ENCODE data around the gene TTC24. TPM values are rescaled to one million over a fixed set of nuclear protein-coding genes. Genes with fewer than 3 reads are reported as not detected.

The TTC24 gene
- total and polyA plus RNA-seq, 2 experiments from 2014 or later = not detected

- Histone ChIP-seq H3K4me3 (no peak overlapping the region), H3K9me2 (ENCODE audit: insufficient read depth) (no peaks in the 10 kb centered on the region), H3K36me3 (ENCODE audit: insufficient read depth) (peaks cover 23% of the 10 kb centered on the region), H3K4me1 (ENCODE audit: insufficient read depth) (no peaks in the 10 kb centered on the region; the same call in 1 of the 2 replicates), H3K27ac (ENCODE audit: low read depth) (no peak overlapping the region), H4K20me1 (replicated peaks; ENCODE audit: insufficient read depth) (peaks cover 17% of the 10 kb centered on the region), H3K79me2 (replicated peaks; ENCODE audit: insufficient read depth) (peaks cover 27% of the 10 kb centered on the region), H3K4me2 (no peak overlapping the region), H2AFZ (no peak overlapping the region), H3F3A (replicated peaks; ENCODE audit: low read depth) (peaks cover 56% of the 10 kb centered on the region), H3K27me3 (ENCODE audit: insufficient read depth) (no peaks in the 10 kb centered on the region)
- Mint-ChIP-seq H3K4me1 (peaks cover 13% of the 10 kb centered on the region), H3K9me3 (no peaks in the 10 kb centered on the region), H3K4me3 (no peak overlapping the region), H3K36me3 (ENCODE audit: low read depth) (peaks cover 62% of the 10 kb centered on the region), H3K27ac (no peak overlapping the region), H3K27me3 (ENCODE audit: insufficient read depth, low read depth, poor library complexity) (peaks cover 10% of the 10 kb centered on the region)
- ATAC-seq (no peak), DNase-seq (ENCODE audit: low spot score) (no peak)
- no peak for TF ChIP-seq POLR2AphosphoS5 (IDR thresholded peaks at IDR 0.05; ENCODE audit: low read depth)
- no peak for TF ChIP-seq JUNB (IDR thresholded peaks at IDR 0.05; ENCODE audit: unreplicated experiment)
- no peak for TF ChIP-seq ZNF331 (CRISPR knock-in tag; IDR thresholded peaks at IDR 0.05; ENCODE audit: low read depth)
- no peak for TF ChIP-seq REST (IDR thresholded peaks at IDR 0.05; ENCODE audit: unreplicated experiment)
- TF ChIP-seq STAT1 (IDR thresholded peaks at IDR 0.05; ENCODE audit: unreplicated experiment) = no peak
- no peak for TF ChIP-seq CTCF (conservative IDR thresholded peaks at IDR 0.05; ENCODE audit: low read depth in 2 of 2)
- TF ChIP-seq ETS1 (IDR thresholded peaks at IDR 0.05) = no peak
- TF ChIP-seq ZNF114 (CRISPR knock-in tag; IDR thresholded peaks at IDR 0.05) = no peak
- TF ChIP-seq CREB1 (CRISPR knock-in tag; IDR thresholded peaks at IDR 0.05; ENCODE audit: low read depth) = no peak
- TF ChIP-seq EZH2phosphoT487 (IDR thresholded peaks at IDR 0.05; ENCODE audit: unreplicated experiment) = no peak
- TF ChIP-seq ZNF462 (CRISPR knock-in tag; IDR thresholded peaks at IDR 0.05) = no peak
These were observed 18.6 kb downstream of the TTC24 start for GRCh38 chr1:156598125-156598524.
